ENCODE data around the gene PROSER2. TPM values are rescaled to one million over a fixed set of nuclear protein-coding genes. Genes with fewer than 3 reads are reported as not detected.

PROSER2 gene
- total and polyA plus RNA-seq, 10 donors, result 1.6 to 15.4 (median 6.1) TPM

DNA sequence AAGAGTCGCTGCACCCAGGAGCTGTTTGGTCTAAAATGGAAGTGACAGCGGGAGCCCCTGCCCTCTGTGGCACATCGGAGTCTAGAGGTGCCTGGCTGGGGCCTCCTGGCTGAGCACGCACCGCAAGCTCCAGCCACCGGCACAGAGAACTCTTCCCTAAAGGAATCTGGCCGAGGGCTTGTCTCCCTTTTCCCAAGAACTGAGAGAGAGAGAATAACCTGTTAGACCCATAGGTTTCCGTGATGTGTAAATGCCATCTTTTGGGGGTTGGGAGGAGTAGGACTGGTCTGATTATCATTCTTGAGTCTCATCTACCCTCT is 47.3 kb downstream of the PROSER2 start:
- TF ChIP-seq CTCF (IDR thresholded peaks at IDR 0.05 in 8 of 11, conservative IDR thresholded peaks at IDR 0.05 in 3 of 11) (no peak), POLR2A (IDR thresholded peaks at IDR 0.05) (no peak), POLR2AphosphoS5 (IDR thresholded peaks at IDR 0.05) (no peak)
- Histone ChIP-seq H3K27me3 (replicated peaks in 1 of 7) (no peaks in the 10 kb centered on the region), H3K4me3 (no peak overlapping the region), H3K4me1 (peaks cover 3 to 36% (median 18%) of the 10 kb centered on the region in 6 donors), H3K36me3 (peaks cover 0 to 47% (median 0%) of the 10 kb centered on the region in 6 donors), H3K27ac (no peak overlapping the region), H3K9me3 (no peaks in the 10 kb centered on the region)
- 89 to 97% (median 92%) methylated on average over 7 to 8 of the region's 8 CpGs for WGBS, 5 donors
- DNase-seq, result peak; percentile 58
- intact Hi-C loops (cut with DNase I; ENCODE audit: low total_unique reads), result no loop called here

- H3K27me3 ChIP-seq (replicated peaks in 1 of 7), result no peaks in the 10 kb centered on the region
- TF ChIP-seq CTCF (IDR thresholded peaks at IDR 0.05 in 8 of 11, conservative IDR thresholded peaks at IDR 0.05 in 3 of 11) (no peak), POLR2AphosphoS5 (IDR thresholded peaks at IDR 0.05) (no peak), POLR2A (IDR thresholded peaks at IDR 0.05) (no peak)
- H3K9me3 ChIP-seq, result no peaks in the 10 kb centered on the region
- intact Hi-C loops (cut with DNase I; ENCODE audit: low total_unique reads), result no loop called here
- 62 to 75% (median 69%) methylated on average over 7 of the region's 7 CpGs for WGBS, 5 donors
- H3K27ac ChIP-seq, result no peak overlapping the region
- DNase-seq, result no peak
- peaks cover 3 to 37% (median 18%) of the 10 kb centered on the region in 6 donors for H3K4me1 ChIP-seq
- peaks cover 0 to 45% (median 0%) of the 10 kb centered on the region in 6 donors for H3K36me3 ChIP-seq
- no peak overlapping the region for H3K4me3 ChIP-seq
Observed at GRCh38 chr10:11870900-11871400, 47.8 kb downstream of the PROSER2 start.

- Histone ChIP-seq H3K27me3 (replicated peaks in 1 of 7) (no peaks in the 10 kb centered on the region), H3K36me3 (peaks cover 0 to 41% (median 0%) of the 10 kb centered on the region in 6 donors), H3K4me3 (no peak overlapping the region), H3K9me3 (no peaks in the 10 kb centered on the region), H3K4me1 (peaks cover 3 to 43% (median 18%) of the 10 kb centered on the region in 6 donors), H3K27ac (no peak overlapping the region)
- TF ChIP-seq POLR2A (IDR thresholded peaks at IDR 0.05), result no peak
- no peak for TF ChIP-seq POLR2AphosphoS5 (IDR thresholded peaks at IDR 0.05)
- TF ChIP-seq CTCF (IDR thresholded peaks at IDR 0.05 in 8 of 11, conservative IDR thresholded peaks at IDR 0.05 in 3 of 11), result no peak
- 9 to 28% (median 19%) methylated on average over 9 of the region's 9 CpGs for WGBS, 5 donors
- intact Hi-C loops (cut with DNase I; ENCODE audit: low total_unique reads), result no loop called here
- peak; percentile 11 for DNase-seq
Observed at GRCh38 chr10:11871466-11871865, 48.3 kb downstream of the PROSER2 start.

DNA sequence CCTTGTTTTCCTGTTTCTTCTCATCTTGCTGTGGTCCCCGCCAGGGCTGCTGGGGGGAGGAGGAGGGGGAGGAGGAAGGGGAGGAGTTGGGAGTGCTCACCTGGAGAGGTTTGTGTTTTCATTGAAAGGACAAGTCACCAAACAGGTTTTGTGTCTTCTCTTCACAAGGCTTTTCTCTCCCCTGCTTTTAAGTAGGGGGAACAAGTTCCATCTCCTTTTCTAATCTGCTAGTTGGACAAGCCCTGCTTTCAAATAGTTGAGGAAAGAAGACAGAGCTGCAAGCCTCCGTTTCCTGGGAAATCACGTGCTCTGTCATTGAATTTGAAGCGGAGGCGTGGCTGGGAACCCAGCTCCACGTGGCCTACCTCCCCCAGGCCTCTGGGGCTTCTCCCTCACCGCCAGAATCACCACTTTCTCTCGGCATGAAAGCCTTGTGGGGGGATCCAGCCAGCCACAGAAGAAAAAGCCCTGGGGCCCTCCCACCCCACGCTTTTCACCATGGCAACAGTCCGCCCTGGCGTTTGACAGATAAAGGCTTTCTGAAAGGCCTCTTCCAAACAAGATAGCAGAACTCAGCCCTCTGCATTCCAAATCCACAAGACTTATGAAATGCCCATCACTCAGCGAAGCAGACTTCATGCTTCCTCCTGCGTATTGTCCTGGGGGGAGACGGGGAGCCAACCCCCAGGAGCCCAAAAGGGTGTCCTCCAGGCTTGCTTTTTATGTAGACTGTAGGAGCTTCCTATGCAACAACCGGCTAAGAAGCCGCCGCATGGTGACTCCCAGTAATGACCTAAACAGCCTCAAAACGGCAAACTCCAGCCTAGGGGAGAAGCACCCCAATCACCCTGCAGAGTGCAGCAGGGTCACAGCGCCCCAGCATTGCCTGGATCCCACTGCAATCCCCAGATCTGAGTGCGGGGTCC is 51.7 kb downstream of the PROSER2 start:
- Histone ChIP-seq H3K36me3 (peaks cover 0 to 8% (median 0%) of the 10 kb centered on the region in 6 donors), H3K27me3 (replicated peaks in 1 of 7) (no peaks in the 10 kb centered on the region), H3K27ac (peak overlapping the region in 6 of 8 donors; percentile 27 to 49 (median 42)), H3K9me3 (no peaks in the 10 kb centered on the region), H3K4me3 (no peak overlapping the region), H3K4me1 (peaks cover 3 to 55% (median 18%) of the 10 kb centered on the region in 6 donors)
- TF ChIP-seq POLR2A (IDR thresholded peaks at IDR 0.05) (no peak), CTCF (IDR thresholded peaks at IDR 0.05 in 8 of 11, conservative IDR thresholded peaks at IDR 0.05 in 3 of 11) (peak in 1 of 11 experiments; percentile 11)
- WGBS, 5 donors, result 31 to 41% (median 37%) methylated on average over 19 to 20 of the region's 20 CpGs
- intact Hi-C loops (cut with DNase I; ENCODE audit: low total_unique reads), result no loop called here
- peak; percentile 59 for DNase-seq

Measured in spleen (tissue), 11 donors.